ENCODE data around the gene UBE2D1. TPM values are rescaled to one million over a fixed set of nuclear protein-coding genes. Genes with fewer than 3 reads are reported as not detected.
A peak's percentile ranks its signal among the peaks of the same experiment; 100 is the strongest.

UBE2D1 gene
- total RNA-seq, 6 experiments from 2014 or later = 3.1 to 11.9 (median 6.6) TPM

GRCh38 chr10:58330431-58330830, 4.4 kb upstream of the UBE2D1 start:
- H3K36me3 ChIP-seq = no peaks in the 10 kb centered on the region
- intact Hi-C loops (cut with DNase I) = no loop called here
- no peak overlapping the region for H3K27ac ChIP-seq
- DNase-seq (no peak), ATAC-seq (no peak)
- no peaks in the 10 kb centered on the region for H3K9me3 ChIP-seq
- WGBS (ENCODE audit: insufficient coverage, low coverage, low lambda C conversion rate, missing lambda C conversion rate) = 40% methylated on average over 1 of the region's 1 CpG
- H3K4me3 ChIP-seq = no peak overlapping the region
- no peak for TF ChIP-seq CTCF (IDR thresholded peaks at IDR 0.05)
- no peak for TF ChIP-seq POLR2A (IDR thresholded peaks at IDR 0.05)
- no peaks in the 10 kb centered on the region for H3K4me1 ChIP-seq
- no peaks in the 10 kb centered on the region for H3K27me3 ChIP-seq

- H3K27me3 ChIP-seq = no peaks in the 10 kb centered on the region
- no peak overlapping the region for H3K4me3 ChIP-seq
- ATAC-seq (no peak), DNase-seq (no peak)
- intact Hi-C loops (cut with DNase I) = no loop called here
- TF ChIP-seq CTCF (IDR thresholded peaks at IDR 0.05) (no peak), POLR2A (IDR thresholded peaks at IDR 0.05) (no peak)
- H3K9me3 ChIP-seq = no peaks in the 10 kb centered on the region
- no peak overlapping the region for H3K27ac ChIP-seq
- no peaks in the 10 kb centered on the region for H3K36me3 ChIP-seq
- H3K4me1 ChIP-seq = peaks cover 0 to 3% (median 0%) of the 10 kb centered on the region in 4 donors
- 65% methylated on average over 2 of the region's 2 CpGs for WGBS (ENCODE audit: insufficient coverage, low coverage, low lambda C conversion rate, missing lambda C conversion rate)
These were observed 3.2 kb upstream of the UBE2D1 start for GRCh38 chr10:58331646-58332045.

GRCh38 chr10:58335306-58336005, 650 bp downstream of the UBE2D1 start:
- ATAC-seq (peak; percentile 68 to 73 (median 70)), DNase-seq (peak; percentile 48 to 69 (median 50))
- WGBS (ENCODE audit: insufficient coverage, low coverage, low lambda C conversion rate, missing lambda C conversion rate) = 5% methylated on average over 20 of the region's 37 CpGs
- intact Hi-C loops (cut with DNase I) = no loop called here
- Histone ChIP-seq H3K27ac (peak overlapping the region; percentile 65 to 87 (median 76)), H3K27me3 (no peaks in the 10 kb centered on the region), H3K4me3 (peak overlapping the region; percentile 93 to 97 (median 94)), H3K9me3 (no peaks in the 10 kb centered on the region), H3K36me3 (no peaks in the 10 kb centered on the region), H3K4me1 (peaks cover 0 to 3% (median 0%) of the 10 kb centered on the region in 4 donors)
- no peak for TF ChIP-seq POLR2A (IDR thresholded peaks at IDR 0.05)
- no peak for TF ChIP-seq CTCF (IDR thresholded peaks at IDR 0.05)

GRCh38 chr10:58336242-58336641, 1.4 kb downstream of the UBE2D1 start:
- WGBS (ENCODE audit: insufficient coverage, low coverage, low lambda C conversion rate, missing lambda C conversion rate) = 93% methylated on average over 4 of the region's 4 CpGs

More at GRCh38 chr10:58336242-58336641, 1.4 kb downstream of the UBE2D1 start:
- no peak overlapping the region for H3K27ac ChIP-seq
- H3K36me3 ChIP-seq = no peaks in the 10 kb centered on the region
- intact Hi-C loops (cut with DNase I) = no loop called here
- H3K4me3 ChIP-seq = no peak overlapping the region
- DNase-seq (no peak), ATAC-seq (no peak)
- H3K4me1 ChIP-seq = peaks cover 0 to 3% (median 0%) of the 10 kb centered on the region in 4 donors
- TF ChIP-seq POLR2A (IDR thresholded peaks at IDR 0.05) (no peak), CTCF (IDR thresholded peaks at IDR 0.05) (no peak)
- H3K9me3 ChIP-seq = no peaks in the 10 kb centered on the region
- no peaks in the 10 kb centered on the region for H3K27me3 ChIP-seq

Data from right lobe of liver (tissue), 6 donors.